ENCODE measurements around the gene MAPK8IP2. TPM values are rescaled to one million over a fixed set of nuclear protein-coding genes. Genes with fewer than 3 reads are reported as not detected.
A peak's percentile ranks its signal among the peaks of the same experiment; 100 is the strongest.

The MAPK8IP2 gene
- total and polyA plus RNA-seq, 2 of the 13 experiments (the other 11 are each of a cell fraction or from before 2014, with no cell fraction given): 1.3 to 2.6 TPM

GRCh38 chr22:50599816-50600455, 657 bp upstream of the MAPK8IP2 start (continued):
- TF ChIP-seq EP300 (IDR thresholded peaks at IDR 0.05; ENCODE audit: low read depth in 2 of 2, low read length in 2 of 2) (no peak), EP300 (CRISPR knock-in tag; IDR thresholded peaks at IDR 0.05; ENCODE audit: borderline replicate concordance) (peak; percentile 69), GPN1 (CRISPR knock-in tag; IDR thresholded peaks at IDR 0.05; ENCODE audit: borderline replicate concordance) (peak; percentile 99), POLR2A (IDR thresholded peaks at IDR 0.05; ENCODE audit: insufficient read depth in 1 of 2, low read depth in 2 of 2, low read length in 2 of 2) (no peak), KLF9 (CRISPR knock-in tag; IDR thresholded peaks at IDR 0.05; ENCODE audit: low read depth) (peak; percentile 79; the same call in 1 of the 2 replicates), ZNF24 (IDR thresholded peaks at IDR 0.05) (no peak), ZNF333 (CRISPR knock-in tag; IDR thresholded peaks at IDR 0.05; ENCODE audit: borderline replicate concordance) (peak; percentile 99), PREB (CRISPR knock-in tag; IDR thresholded peaks at IDR 0.05) (peak; percentile 98; the same call in 1 of the 2 replicates), TRIM24 (CRISPR knock-in tag; IDR thresholded peaks at IDR 0.05) (no peak), MYC (CRISPR knock-in tag; IDR thresholded peaks at IDR 0.05; ENCODE audit: borderline replicate concordance) (peak; percentile 88), HNRNPH1 (optimal IDR thresholded peaks at IDR 0.05; ENCODE audit: low read depth, low read length) (no peak), ZFP36 (IDR thresholded peaks at IDR 0.05; ENCODE audit: borderline replicate concordance, low read depth, low read length, partially characterized antibody) (no peak), ZNF883 (CRISPR knock-in tag; IDR thresholded peaks at IDR 0.05; ENCODE audit: not compliant biosample characterization) (peak; percentile 99), GFI1 (CRISPR knock-in tag; IDR thresholded peaks at IDR 0.05; ENCODE audit: borderline replicate concordance) (peak; percentile 79), SMARCE1 (IDR thresholded peaks at IDR 0.05; ENCODE audit: borderline replicate concordance) (no peak), PBX2 (CRISPR knock-in tag; IDR thresholded peaks at IDR 0.05) (0 out of 2 replicates have a peak, but pooled peaks have one; percentile 25), ETV6 (CRISPR knock-in tag; conservative IDR thresholded peaks at IDR 0.05) (peak; percentile 99), ZNF776 (CRISPR knock-in tag; IDR thresholded peaks at IDR 0.05) (peak; percentile 99), CREB1 (IDR thresholded peaks at IDR 0.05) (no peak), CREB1 (CRISPR knock-in tag; IDR thresholded peaks at IDR 0.05) (no peak), U2AF2 (IDR thresholded peaks at IDR 0.05; ENCODE audit: low read depth, low read length) (no peak), PRDM10 (CRISPR knock-in tag; IDR thresholded peaks at IDR 0.05; ENCODE audit: low read depth) (peak; percentile 89), ZNF263 (CRISPR knock-in tag; IDR thresholded peaks at IDR 0.05) (peak; percentile 87), KLF12 (CRISPR knock-in tag; IDR thresholded peaks at IDR 0.05; ENCODE audit: borderline replicate concordance) (peak; percentile 98)
